HCT116 (cell line): ENCODE data around the gene PRKAA1. TPM values are rescaled to one million over a fixed set of nuclear protein-coding genes. Genes with fewer than 3 reads are reported as not detected.
A peak's percentile ranks its signal among the peaks of the same experiment; 100 is the strongest.

Experiments used
- ATAC-seq: fragments of 200-7000 bp; cut with Tn5 transposase; 2 replicates; pipeline ENCODE4 v1.9.1; 2020; ENCODE audit warnings: mild to moderate bottlenecking, moderate library complexity
- BruUV-seq: library from RNA; stranded (reverse); fragments of 400-500 nt; replicated peaks from 2 replicates; lab custom pipeline; 2021; lab: Mats Ljungman, UMichigan
- CTCF ChIA-PET: fragments of 300-600 bp; sonication (Branson Sonifier 250); formaldehyde crosslinking; loops from one replicate; lab custom pipeline; 2021; ENCODE audit warnings: antibody characterized with exemption; lab: Charles Lee
- POLR2A ChIA-PET: fragments of 300-600, 350-600 bp; sonication (Branson Sonifier 250); formaldehyde crosslinking; loops from one replicate; lab custom pipeline; 2021; ENCODE audit warnings: antibody characterized with exemption; lab: Charles Lee
- RAD21 ChIA-PET, 2 experiments: fragments of 300-600 bp; sonication (Branson Sonifier 250); formaldehyde crosslinking; loops; one replicate each; lab custom pipeline; 2023; ENCODE audit warnings: low total read pairs in 2 of 2; ENCODE audit not compliant: uncharacterized antibody in 2 of 2, unreplicated experiment in 2 of 2, low non-redundant PET in 1 of 2; lab: Charles Lee
- DNase-seq: peaks from one replicate; pipeline ENCODE4 v3.0.0-alpha.2; 2010; ENCODE audit warnings: low read depth, low spot score
- H2AFZ ChIP-seq: fragments of 200-600 bp; shearing (Covaris generic), sonication (generic); 2 replicates; pipeline ENCODE4 v1.6.1; 2017; ENCODE audit warnings: low read depth, mixed run types, mixed read lengths, antibody characterized with exemption, low read length; ENCODE audit not compliant: poor library complexity, severe bottlenecking
- H3K27ac ChIP-seq: 2 replicates; pipeline ENCODE4 v1.5.1; 2012; ENCODE audit warnings: low read depth, low read length
- H3K27me3 ChIP-seq: fragments of 200-600 bp; sonication (generic); 2 replicates; pipeline ENCODE4 v1.6.1; 2016; ENCODE audit warnings: mixed run types, low read length, mixed read lengths; ENCODE audit not compliant: insufficient read depth
- H3K36me3 ChIP-seq, 2 experiments: fragments of 200-500 bp in 1 of 2; fragments of 200-600 bp in 1 of 2; sonication (Bioruptor generic) in 1 of 2; sonication (generic) in 1 of 2; 2 replicates each; pipeline versions ENCODE4 v1.5.1 to v1.6.1; 2014 to 2016; ENCODE audit warnings: low read length in 2 of 2, inconsistent platforms in 1 of 2, mixed read lengths in 1 of 2, mixed run types in 1 of 2; ENCODE audit not compliant: insufficient read depth in 2 of 2, control insufficient read depth in 1 of 2
- H3K4me1 ChIP-seq, 2 experiments: fragments of 200-600 bp in 1 of 2; sonication (generic) in 1 of 2; 2 replicates each; pipeline versions ENCODE4 v1.5.1 to v1.6.1; 2012 to 2017; ENCODE audit warnings: low read length in 2 of 2, inconsistent platforms in 1 of 2, mild to moderate bottlenecking in 1 of 2, mixed read lengths in 1 of 2, mixed run types in 1 of 2, moderate library complexity in 1 of 2; ENCODE audit not compliant: insufficient read depth in 2 of 2, control insufficient read depth in 1 of 2
- H3K4me2 ChIP-seq: fragments of 200-600 bp; sonication (generic); 2 replicates; pipeline ENCODE4 v1.6.1; 2017; ENCODE audit warnings: mixed run types, low read length, mixed read lengths
- H3K4me3 ChIP-seq, 2 experiments: fragments of 200-600 bp in 1 of 2; sonication (generic) in 1 of 2; replicated peaks in 1 of 2; 2 replicates each; pipeline ENCODE4 v1.5.1; 2011 to 2016; ENCODE audit warnings: low read length in 2 of 2, control low read depth in 1 of 2, low read depth in 1 of 2, mild to moderate bottlenecking in 1 of 2, mixed read lengths in 1 of 2, mixed run types in 1 of 2
- H3K79me2 ChIP-seq: fragments of 200-600 bp; sonication (generic); 2 replicates; pipeline ENCODE4 v1.6.1; 2017; ENCODE audit warnings: mild to moderate bottlenecking, mixed run types, low read length, moderate library complexity, mixed read lengths; ENCODE audit not compliant: insufficient read depth
- H3K9ac ChIP-seq: fragments of 200-600 bp; sonication (generic); 2 replicates; pipeline ENCODE4 v1.6.1; 2016; ENCODE audit warnings: low read length, mixed read lengths
- H3K9me2 ChIP-seq: fragments of 200-600 bp; sonication (generic), shearing (Covaris generic); 2 replicates; pipeline ENCODE4 v1.6.1; 2017; ENCODE audit warnings: mixed run types, mild to moderate bottlenecking, moderate library complexity; ENCODE audit not compliant: insufficient read depth
- H3K9me3 ChIP-seq, 2 experiments: fragments of 200-500 bp in 1 of 2; fragments of 200-600 bp in 1 of 2; sonication (Bioruptor generic) in 1 of 2; sonication (generic) in 1 of 2; 2 replicates each; pipeline ENCODE4 v1.6.1; 2014 to 2017; ENCODE audit warnings: low read length in 2 of 2, mixed read lengths in 2 of 2, inconsistent platforms in 1 of 2, low read depth in 1 of 2, mild to moderate bottlenecking in 1 of 2, mixed run types in 1 of 2, moderate library complexity in 1 of 2; ENCODE audit not compliant: control insufficient read depth in 1 of 2, insufficient read depth in 1 of 2
- H4K20me1 ChIP-seq: fragments of 200-600 bp; sonication (generic), shearing (Covaris generic); 2 replicates; pipeline ENCODE4 v1.6.1; 2017; ENCODE audit warnings: mixed run types, mild to moderate bottlenecking, moderate library complexity; ENCODE audit not compliant: insufficient read depth
- CBX3 ChIP-seq: IDR thresholded peaks from 2 replicates; pipeline ENCODE4 v1.6.1; 2012; ENCODE audit warnings: low read depth
- CTCF ChIP-seq, 3 experiments: fragments of 200-600 bp in 1 of 3; sonication (generic) in 1 of 3; IDR thresholded peaks in 2 of 3; conservative IDR thresholded peaks in 1 of 3; 2 replicates each; pipeline ENCODE4 v1.5.1; 2012 to 2017; ENCODE audit warnings: low read depth in 2 of 3, low read length in 2 of 3, antibody characterized with exemption in 1 of 3, borderline replicate concordance in 1 of 3, control low read depth in 1 of 3, mild to moderate bottlenecking in 1 of 3, mixed read lengths in 1 of 3, mixed run types in 1 of 3, moderate library complexity in 1 of 3; ENCODE audit not compliant: insufficient read depth in 1 of 3
- ELF1 ChIP-seq: IDR thresholded peaks from 2 replicates; pipeline ENCODE4 v1.6.1; 2012; ENCODE audit warnings: low read depth, borderline replicate concordance
- EZH2 ChIP-seq: fragments of 200-600 bp; sonication (generic); IDR thresholded peaks from 2 replicates; pipeline ENCODE4 v1.6.1; 2017; ENCODE audit warnings: antibody characterized with exemption, mixed run types
- REST ChIP-seq: IDR thresholded peaks from 2 replicates; pipeline ENCODE4 v1.6.1; 2012; ENCODE audit warnings: low read depth
- YY1 ChIP-seq: IDR thresholded peaks from 2 replicates; pipeline ENCODE4 v1.6.1; 2011; ENCODE audit warnings: low read length, low read depth, moderate library complexity, mild to moderate bottlenecking; ENCODE audit not compliant: insufficient replicate concordance; ENCODE audit errors: extremely low read depth
- ZBTB33 ChIP-seq: IDR thresholded peaks from 2 replicates; pipeline ENCODE4 v1.6.1; 2011; ENCODE audit warnings: mild to moderate bottlenecking, low read length, moderate library complexity; ENCODE audit not compliant: insufficient replicate concordance; ENCODE audit errors: extremely low read depth
- intact Hi-C: fragments of 100-400 bp; cut with micrococcal nuclease; formaldehyde crosslinking; loops from 2 replicates; pipeline ENCODE4 v1.10.0; 2022
- total RNA-seq: library from RNA; stranded (reverse); gene quantifications from one replicate; pipeline ENCODE4 v1.2.1, GENCODE V29; 2021; ENCODE audit not compliant: unreplicated experiment

The PRKAA1 gene
- total RNA-seq, 1 experiment from 2014 or later, result 53.5 TPM

GRCh38 chr5:40834849-40835787 lies 36.9 kb upstream of the PRKAA1 start, which contains the start of gene RPL37 (continued):
- peak; percentile 71 for TF ChIP-seq ZBTB33
- peak; percentile 87 for TF ChIP-seq YY1
- peak; percentile 99 for TF ChIP-seq CBX3

- Histone ChIP-seq H2AFZ (no peak overlapping the region), H3K27ac (peak overlapping the region; percentile 94), H3K9ac (peak overlapping the region; percentile 97), H3K27me3 (no peaks in the 10 kb centered on the region), H3K4me3 (peak overlapping the region; percentile 86 to 100), H3K79me2 (peaks cover 57% of the 10 kb centered on the region), H3K9me3 (no peaks in the 10 kb centered on the region), H3K4me1 (peaks cover 7 to 21% of the 10 kb centered on the region in 2 experiments; a peak in 3 of 4 replicates), H3K4me2 (peak overlapping the region; percentile 68), H3K9me2 (no peaks in the 10 kb centered on the region), H4K20me1 (peaks cover 41% of the 10 kb centered on the region; the same call in 1 of the 2 replicates), H3K36me3 (peaks cover 41 to 51% of the 10 kb centered on the region in 2 experiments)
- RAD21 ChIA-PET, result no interaction called here
- CTCF ChIA-PET, result no interaction called here
- POLR2A ChIA-PET, result interaction anchor here (0.9 to 1.7 kb wide), 3 partner anchors 9 to 36 kb away, joined by 3 to 6 read pairs (median 3); partner anchors contain the start of gene PRKAA1
- TF ChIP-seq ZBTB33 (no peak), EZH2 (no peak), REST (no peak), CTCF (IDR thresholded peaks at IDR 0.05 in 2 of 3, conservative IDR thresholded peaks at IDR 0.05 in 1 of 3; ENCODE audit: borderline replicate concordance in 1 of 3, insufficient read depth in 1 of 3, low read depth in 2 of 3, low read length in 2 of 3) (no peak), ELF1 (no peak)
- intact Hi-C loops, result no loop called here
- no peak for ATAC-seq
- DNase-seq, result no peak
- TSS peak; percentile 56 for BruUV-seq
Measured at GRCh38 chr5:40834391-40834848, 36.2 kb upstream of the PRKAA1 start.
